Activated gamma-delta T cell treated with Interleukin-2 at 50 U/mL for 16 hours (primary cell): ENCODE data around the gene GAS2L1.
"Not testable (repeated sequence)": the region's sequence is repeated elsewhere in the genome, so short reads cannot be mapped to it uniquely, and the experiment has no call there.

Experiments used
- DNase-seq: peaks from one replicate; pipeline ENCODE4 v3.0.0-alpha.2; 2020

Gene GAS2L1

DNA sequence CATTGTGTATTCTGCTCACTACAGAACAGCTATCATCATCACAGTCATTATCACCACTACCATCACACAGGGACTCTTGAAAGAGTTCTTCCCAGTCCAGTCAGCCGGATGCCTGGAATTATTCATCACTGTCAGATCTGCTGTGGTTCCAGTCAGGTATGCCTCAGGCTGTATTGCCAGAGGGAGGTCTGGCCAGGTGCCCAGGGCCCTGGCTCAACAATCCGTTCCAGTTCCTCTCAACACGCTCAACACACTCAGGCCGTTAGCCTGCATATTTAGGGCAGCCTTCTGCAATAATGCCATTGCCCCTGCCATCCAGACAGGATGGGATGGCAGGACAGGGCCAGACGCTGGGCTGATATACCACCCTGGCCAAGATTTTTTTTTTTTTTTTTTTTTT is 37.7 kb downstream of the GAS2L1 start:
- no peak for DNase-seq

DNA sequence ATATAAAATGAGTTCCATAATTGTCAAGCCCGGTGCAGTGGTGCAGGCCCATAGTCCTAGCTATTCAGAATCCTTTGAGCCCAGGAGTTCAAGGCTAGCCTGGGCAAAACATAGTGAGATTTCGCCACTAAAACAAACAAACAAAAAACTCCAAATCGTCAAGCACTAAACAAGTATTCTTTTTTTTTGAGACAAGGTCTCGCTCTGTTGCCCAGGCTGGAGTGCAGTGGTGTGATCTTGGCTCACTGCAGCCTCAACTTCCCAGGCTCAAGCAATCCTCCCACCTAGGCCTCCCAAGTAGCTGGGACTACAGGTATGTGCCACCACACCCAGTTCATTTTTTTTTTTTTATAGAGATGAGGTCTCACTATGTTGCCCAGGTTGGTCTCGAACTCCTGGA is 38.4 kb downstream of the GAS2L1 start:
- DNase-seq = not testable (repeated sequence)

DNA sequence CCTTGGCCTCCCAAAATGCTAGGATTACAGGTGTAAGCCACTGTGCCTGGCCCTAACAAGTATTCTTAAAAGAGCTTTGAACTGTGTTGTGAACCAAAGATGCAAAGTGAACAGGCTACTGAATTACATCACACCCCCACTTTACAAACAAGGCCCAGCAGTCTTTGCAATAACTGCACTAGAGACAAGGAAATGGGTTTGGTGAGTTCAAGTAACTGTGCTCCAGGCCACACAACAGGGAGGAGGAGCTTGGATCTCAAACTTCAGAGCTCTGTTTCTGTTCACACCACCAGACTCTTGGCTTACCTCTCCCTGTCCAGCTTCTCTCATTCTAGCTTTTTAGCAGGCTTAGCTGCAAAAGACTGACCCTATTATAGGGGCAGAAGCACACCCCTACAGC is 39.5 kb downstream of the GAS2L1 start:
- no peak for DNase-seq

DNA sequence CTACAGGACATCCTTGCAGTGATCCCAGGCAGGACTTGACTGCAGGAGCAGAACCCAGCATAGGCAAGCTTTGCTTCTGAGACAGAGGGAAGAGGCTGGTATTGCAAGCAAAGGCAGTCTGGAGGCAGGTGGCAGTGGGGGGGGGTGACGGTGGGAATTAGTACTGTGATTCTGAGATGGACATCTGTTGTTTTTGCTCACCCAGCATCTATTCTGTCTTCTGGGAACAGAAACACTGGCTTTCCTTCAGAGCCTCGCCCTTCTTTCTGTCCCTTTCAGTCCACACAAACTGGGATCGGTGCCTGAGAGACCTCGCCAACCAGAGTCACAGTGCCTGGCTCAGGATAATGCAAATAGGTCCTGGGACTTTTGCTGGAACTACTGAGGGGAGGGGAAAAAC is 40.2 kb downstream of the GAS2L1 start:
- DNase-seq = no peak

DNA sequence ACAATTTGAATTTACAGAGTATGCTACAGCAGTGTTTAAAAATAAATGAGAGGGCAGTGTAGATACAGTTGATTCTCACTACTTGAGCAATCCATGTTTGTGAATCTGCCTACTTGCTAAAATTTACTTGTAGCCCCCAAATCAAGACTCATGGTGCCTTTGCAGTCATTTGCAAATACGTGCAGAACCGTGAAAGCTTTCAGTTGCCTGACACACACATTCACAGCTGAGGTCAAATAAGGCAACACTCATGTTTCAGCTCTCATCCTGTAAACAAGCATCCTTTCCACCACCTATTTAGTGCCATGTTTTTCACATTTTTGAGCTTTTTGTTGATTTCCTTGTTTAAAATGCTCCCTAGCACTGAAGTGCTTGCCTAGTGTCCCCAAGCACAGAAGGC is 41.6 kb downstream of the GAS2L1 start:
- DNase-seq = no peak

DNA sequence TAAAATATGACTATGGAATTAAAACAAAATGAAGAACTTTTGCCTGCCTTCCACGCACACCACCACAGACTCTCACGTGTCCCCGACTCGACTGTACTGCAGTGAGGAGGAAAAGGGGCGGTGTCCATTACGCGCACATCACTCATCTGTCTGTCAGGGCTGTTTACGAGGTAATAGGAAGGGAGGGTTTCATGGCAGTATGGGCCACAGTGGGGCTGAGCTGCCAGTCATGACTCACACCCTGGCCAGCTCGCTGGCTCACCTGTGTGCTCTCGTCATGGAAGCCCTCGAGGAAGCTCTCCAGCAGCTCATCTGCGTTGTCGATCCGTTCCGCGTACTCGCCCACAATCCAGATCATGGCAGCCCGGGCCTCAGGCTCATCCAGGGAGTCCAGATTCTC is 42.5 kb downstream of the GAS2L1 start:
- DNase-seq = no peak

DNA sequence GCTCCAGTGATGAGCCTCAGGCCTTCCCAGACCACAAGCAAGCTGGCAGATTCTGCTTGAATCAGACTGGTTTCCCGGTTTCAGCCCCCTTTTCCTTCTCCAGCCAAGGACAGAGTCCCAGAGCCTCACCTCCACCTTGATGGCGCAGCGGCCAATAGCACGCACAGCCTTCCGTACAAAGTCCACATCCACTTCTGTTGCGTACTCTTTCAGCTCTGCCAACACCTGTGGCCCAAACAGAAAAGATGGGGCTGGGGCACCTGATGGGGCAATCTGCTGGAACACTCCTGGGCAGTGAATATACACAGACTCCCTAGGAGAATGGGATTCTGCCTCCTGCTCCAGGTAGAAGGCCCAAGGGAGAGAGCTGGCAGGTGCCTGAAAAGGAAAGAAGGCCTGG is 44.6 kb downstream of the GAS2L1 start:
- no peak for DNase-seq

DNA sequence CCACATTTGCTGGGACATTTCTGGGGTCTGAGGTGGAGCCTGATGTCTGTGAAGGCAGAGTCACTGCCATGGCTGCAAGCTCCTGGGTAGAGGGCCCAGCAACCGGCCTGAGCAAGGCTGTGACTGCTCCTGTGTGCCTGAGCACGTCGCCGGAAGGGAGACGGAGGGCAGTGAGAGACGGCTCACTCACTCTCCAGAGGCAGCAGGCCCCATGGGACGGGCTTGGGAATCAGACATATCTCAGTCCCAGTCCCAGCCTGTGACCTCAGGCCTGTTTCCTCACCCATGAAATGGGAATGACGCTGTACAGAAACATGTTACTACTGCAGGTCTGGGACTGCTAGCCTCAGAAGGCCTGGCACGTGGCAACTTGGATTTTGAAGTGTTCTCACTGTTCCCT is 45.4 kb downstream of the GAS2L1 start:
- no peak for DNase-seq

DNA sequence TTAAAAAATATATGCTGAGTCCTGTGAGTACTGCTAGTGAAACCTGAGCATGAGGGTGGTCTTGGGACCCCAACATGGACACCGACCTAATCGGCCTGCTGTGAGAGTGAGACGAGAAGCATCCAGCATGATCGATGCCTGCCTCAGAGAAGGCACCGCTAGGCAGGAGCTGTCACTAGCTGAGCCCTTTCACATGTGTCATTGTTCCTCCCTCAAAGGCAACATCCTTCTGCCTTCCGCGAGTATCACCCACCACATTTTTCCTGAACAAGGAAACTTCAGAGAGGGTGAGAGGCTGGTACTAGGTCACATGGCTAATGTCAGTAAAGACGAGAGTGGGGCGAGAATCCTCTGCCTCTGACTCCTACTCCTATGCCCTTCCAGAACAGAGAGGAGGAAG is 46.3 kb downstream of the GAS2L1 start:
- DNase-seq = no peak

DNA sequence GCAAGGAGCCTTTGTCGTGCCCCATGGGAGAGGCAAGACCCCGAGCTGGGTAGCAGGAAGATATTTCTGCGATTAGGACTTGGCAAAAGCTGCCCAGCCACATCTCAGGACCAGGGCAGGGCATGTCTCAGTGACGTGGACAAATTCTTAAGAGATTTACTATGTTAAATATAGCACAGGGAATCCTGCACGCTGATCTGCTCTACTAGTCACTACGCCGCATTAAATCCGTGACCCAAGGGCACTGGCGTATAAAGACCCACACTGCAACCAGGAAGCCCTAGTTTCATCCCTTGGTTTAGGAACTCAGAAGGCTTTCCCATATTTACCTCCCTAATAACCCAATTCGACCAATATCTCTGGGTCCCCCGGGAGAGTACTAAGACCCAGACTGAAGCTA is 46.8 kb downstream of the GAS2L1 start:
- DNase-seq = no peak

DNA sequence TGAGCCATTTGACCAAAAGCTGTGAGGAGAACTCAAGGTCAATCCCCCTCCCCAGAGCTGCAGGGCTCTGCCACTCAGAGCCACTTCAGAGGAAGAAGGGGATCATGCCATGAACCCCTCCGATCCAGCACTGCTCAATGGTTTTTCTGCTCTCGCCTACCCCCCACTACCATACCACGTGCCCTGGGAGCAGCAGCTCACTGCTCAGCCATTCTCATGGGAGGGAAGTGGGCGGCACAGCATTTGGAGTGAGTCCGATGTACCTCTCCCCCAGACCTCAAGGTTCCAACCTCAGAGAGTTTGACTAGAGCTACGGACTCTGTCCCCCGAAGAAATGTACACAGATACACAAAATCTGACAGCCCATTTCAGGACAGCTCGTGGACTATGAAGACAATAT is 47.4 kb downstream of the GAS2L1 start:
- no peak for DNase-seq

DNA sequence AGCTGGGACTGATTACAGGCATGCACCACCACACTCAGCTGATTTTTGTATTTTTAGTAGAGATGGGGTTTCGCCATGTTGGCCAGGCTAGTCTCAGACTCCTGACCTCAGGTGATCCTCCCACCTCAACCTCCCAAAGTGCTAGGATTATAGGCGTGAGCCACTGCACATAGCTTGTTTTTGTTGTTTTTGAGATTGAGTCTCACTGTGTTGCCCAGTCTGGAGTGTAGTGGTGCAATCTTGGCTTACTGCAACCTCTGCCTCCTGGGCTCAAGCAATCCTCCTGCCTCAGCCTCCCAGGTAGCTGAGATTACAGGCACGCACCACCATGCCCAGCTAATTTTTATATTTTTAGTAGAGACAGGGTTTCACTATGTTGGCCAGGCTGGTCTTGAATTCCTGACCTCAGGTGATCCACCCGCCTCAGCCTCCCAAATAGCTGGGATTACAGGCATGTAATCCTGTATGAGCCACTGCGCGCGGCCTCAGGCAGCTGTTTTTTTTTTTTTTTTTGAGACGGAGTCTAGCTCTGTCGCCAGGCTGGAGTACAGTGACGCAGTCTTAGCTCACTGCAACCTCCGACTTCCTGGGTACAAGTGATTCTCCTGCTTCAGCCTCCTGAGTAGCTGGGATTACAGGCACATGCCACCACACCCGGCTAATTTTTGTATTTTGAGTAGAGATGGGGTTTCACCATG is 50.9 kb downstream of the GAS2L1 start:
- not testable (repeated sequence) for DNase-seq

DNA sequence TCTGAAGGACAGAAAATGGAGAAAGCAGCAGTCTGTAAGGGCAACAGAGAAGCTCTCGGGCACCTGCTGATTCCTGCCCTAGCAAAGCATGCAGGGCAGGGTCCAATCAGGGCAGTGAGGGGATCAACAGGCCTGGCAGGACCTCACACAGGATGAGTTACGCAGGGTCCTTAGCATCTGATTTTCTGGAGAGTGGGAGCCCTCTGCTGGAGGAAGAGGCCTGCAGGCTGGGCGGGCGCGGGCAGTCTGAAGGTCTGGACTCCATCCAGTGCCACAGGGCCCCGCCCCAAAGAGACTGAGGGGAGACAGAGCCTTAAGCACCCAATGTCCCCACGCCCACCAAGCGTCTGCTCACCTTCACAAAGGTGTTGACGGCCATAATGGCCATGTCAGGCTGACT is 53.0 kb downstream of the GAS2L1 start:
- no peak for DNase-seq
